K562 (cell line): ENCODE measurements around the gene CCNL1. TPM values are rescaled to one million over a fixed set of nuclear protein-coding genes. Genes with fewer than 3 reads are reported as not detected.

Experiments used
- ATAC-seq: fragments of 200-7000 bp; cut with Tn5 transposase; 3 replicates; pipeline ENCODE4 v1.9.1; 2020; ENCODE audit warnings: moderate library complexity
- BruUV-seq: library from RNA; stranded (reverse); fragments of 400-500 nt; replicated peaks from 2 replicates; lab custom pipeline; 2021; lab: Mats Ljungman, UMichigan
- CTCF ChIA-PET: fragments of 300-600 bp; formaldehyde crosslinking; extraction: SDS; loops from one replicate; lab custom pipeline; 2021; ENCODE audit warnings: low intra/inter-chr PET ratio; lab: Yijun Ruan, JAX
- POLR2A ChIA-PET: fragments of 300-600, 350-650 bp; sonication (Branson Sonifier 250); formaldehyde crosslinking; extraction: SDS; loops from one replicate; lab custom pipeline; 2021; ENCODE audit warnings: antibody characterized with exemption, inconsistent platforms; lab: Yijun Ruan, JAX
- DNase-seq, 4 experiments: peaks; one replicate each; pipeline versions ENCODE4 v3.0.0 to v3.0.0-alpha.2; 2011 to 2018; ENCODE audit warnings: low spot score in 3 of 4, mixed read lengths in 3 of 4; ENCODE audit errors: extremely low read depth in 1 of 4
- FAIRE-seq: peaks from 2 replicates; lab custom pipeline; 2011; peaks lifted over from hg19 to GRCh38; lab: Jason Lieb, UNC
- H2AFZ ChIP-seq: 2 replicates; pipeline ENCODE4 v1.6.0; 2011; ENCODE audit warnings: low read depth, low read length, control low read depth, inconsistent platforms
- H3K27ac ChIP-seq: fragments of 200-600 bp; 3 replicates; pipeline ENCODE4 v1.8.0; 2011; ENCODE audit warnings: low read depth, mild to moderate bottlenecking, control low read depth, inconsistent platforms, low read length, moderate library complexity, mixed read lengths; ENCODE audit errors: extremely low read depth
- H3K27me3 ChIP-seq, 2 experiments: fragments of 300-600 bp in 1 of 2; 2 replicates in 1 of 2; 3 replicates in 1 of 2; pipeline versions ENCODE4 v1.6.0 to v1.8.0; 2011; ENCODE audit warnings: inconsistent platforms in 2 of 2, low read length in 2 of 2, mild to moderate bottlenecking in 1 of 2, mixed read lengths in 1 of 2, moderate library complexity in 1 of 2; ENCODE audit not compliant: control insufficient read depth in 2 of 2, insufficient read depth in 2 of 2
- H3K36me3 ChIP-seq: fragments of 300-600 bp; 3 replicates; pipeline ENCODE4 v1.8.0; 2011; ENCODE audit warnings: mild to moderate bottlenecking, low read length, inconsistent platforms; ENCODE audit not compliant: control insufficient read depth, insufficient read depth
- H3K4me1 ChIP-seq, 2 experiments: fragments of 200-600 bp in 1 of 2; replicated peaks in 1 of 2; 2 replicates in 1 of 2; 3 replicates in 1 of 2; pipeline versions ENCODE4 v1.5.1 to v1.8.0; 2011; ENCODE audit warnings: inconsistent platforms in 2 of 2, low read length in 2 of 2, mild to moderate bottlenecking in 1 of 2, mixed read lengths in 1 of 2, moderate library complexity in 1 of 2; ENCODE audit not compliant: control insufficient read depth in 2 of 2, insufficient read depth in 2 of 2
- H3K4me2 ChIP-seq: 2 replicates; pipeline ENCODE4 v1.6.1; 2011; ENCODE audit warnings: low read length, control low read depth, inconsistent platforms, mixed read lengths; ENCODE audit not compliant: insufficient read depth
- H3K4me3 ChIP-seq: fragments of 200-600 bp; sonication (generic), shearing (Covaris generic); 2 replicates; pipeline ENCODE4 v1.5.1; 2016; ENCODE audit warnings: control low read depth, inconsistent platforms
- H3K79me2 ChIP-seq: fragments of 200-600 bp; 3 replicates; pipeline ENCODE4 v1.8.0; 2011; ENCODE audit warnings: low read length, inconsistent platforms; ENCODE audit not compliant: control insufficient read depth, insufficient read depth
- H3K9ac ChIP-seq, 2 experiments: 2 replicates each; pipeline versions ENCODE4 v1.6.0 to v1.6.1; 2011; ENCODE audit warnings: low read depth in 2 of 2, low read length in 2 of 2, control low read depth in 1 of 2, inconsistent platforms in 1 of 2, mild to moderate bottlenecking in 1 of 2, mixed read lengths in 1 of 2; ENCODE audit not compliant: insufficient read depth in 1 of 2
- H3K9me1 ChIP-seq: one replicate; pipeline ENCODE4 v1.6.0; 2011; ENCODE audit warnings: inconsistent platforms, mild to moderate bottlenecking, low read length, moderate library complexity; ENCODE audit not compliant: control insufficient read depth, insufficient read depth
- H3K9me3 ChIP-seq: replicated peaks from 2 replicates; pipeline ENCODE4 v1.5.1; 2011; ENCODE audit warnings: low read depth, low read length, inconsistent platforms; ENCODE audit not compliant: control insufficient read depth, insufficient read depth
- H4K20me1 ChIP-seq: replicated peaks from 2 replicates; pipeline ENCODE4 v1.6.1; 2011; ENCODE audit warnings: low read length, inconsistent platforms, mixed read lengths; ENCODE audit not compliant: control insufficient read depth, insufficient read depth
- ZNF778 ChIP-seq: fragments of 450-650 bp; formaldehyde crosslinking; IDR thresholded peaks from 2 replicates; pipeline ENCODE4 v1.4.0; 2020; ENCODE audit warnings: mild to moderate bottlenecking, moderate library complexity
- WGBS: fragments of 100-300 bp; shearing (Covaris generic); methylation state at CpG from one replicate; pipeline ENCODE4 v1.1.6; 2016; ENCODE audit warnings: low coverage, mixed read lengths; ENCODE audit not compliant: insufficient coverage; ENCODE audit errors: missing lambda C conversion rate; 5-methylcytosine and 5-hydroxymethylcytosine counted together
- in situ Hi-C: fragments of 300-500 bp; cut with MboI; formaldehyde crosslinking; loops from 4 replicates; pipeline ENCODE4 v1.15.0; 2018; ENCODE audit warnings: inconsistent platforms, mixed read lengths
- intact Hi-C: fragments of 100-400 bp; cut with micrococcal nuclease; formaldehyde crosslinking; loops from 2 replicates; pipeline ENCODE4 v1.14.2; 2022
- polyA plus RNA-seq, 8 experiments: library from polyadenylated mRNA; depleted of rRNA in 4 of 8; stranded (reverse) in 5 of 8; unstranded in 3 of 8; fragments of >200 nt; fragmentation: Nextera tagmentation in 2 of 8; fragmentation: Illumina TruSeq in 1 of 8; extraction: Ambion mirVana in 2 of 8; extraction: Trizol in 1 of 8; gene quantifications; 2 replicates each; pipeline versions ENCODE4 v1.2.1 to v1.2.3, GENCODE V29; 2011 to 2014; ENCODE audit warnings: inconsistent platforms in 1 of 8, missing spikeins in 1 of 8
- total RNA-seq, 7 experiments: library from RNA; depleted of rRNA in 6 of 7; stranded (reverse); fragments of >200 nt in 6 of 7; fragmentation: Illumina TruSeq in 2 of 7; extraction: Trizol in 2 of 7; gene quantifications; 2 replicates each; pipeline versions ENCODE4 v1.2.1 to v1.2.3, GENCODE V29; 2011 to 2021; ENCODE audit warnings: low replicate concordance in 1 of 7
- TF ChIP-seq, protein P1 (sequence below), 2 experiments: fragments of 450-650 bp in 1 of 2; sonication (generic) in 1 of 2; formaldehyde crosslinking in 1 of 2; IDR thresholded peaks; 2 replicates each; pipeline versions ENCODE4 v1.7.1 to v1.9.0; 2016 to 2022; ENCODE audit warnings: inconsistent platforms in 1 of 2, mild to moderate bottlenecking in 1 of 2, missing genetic modification reagents in 1 of 2

CCNL1 gene
- total and polyA plus RNA-seq, 9 of the 15 experiments (the other 6 are each of a cell fraction or from before 2014, with no cell fraction given): 16.1 to 186 (median 132) TPM

DNA sequence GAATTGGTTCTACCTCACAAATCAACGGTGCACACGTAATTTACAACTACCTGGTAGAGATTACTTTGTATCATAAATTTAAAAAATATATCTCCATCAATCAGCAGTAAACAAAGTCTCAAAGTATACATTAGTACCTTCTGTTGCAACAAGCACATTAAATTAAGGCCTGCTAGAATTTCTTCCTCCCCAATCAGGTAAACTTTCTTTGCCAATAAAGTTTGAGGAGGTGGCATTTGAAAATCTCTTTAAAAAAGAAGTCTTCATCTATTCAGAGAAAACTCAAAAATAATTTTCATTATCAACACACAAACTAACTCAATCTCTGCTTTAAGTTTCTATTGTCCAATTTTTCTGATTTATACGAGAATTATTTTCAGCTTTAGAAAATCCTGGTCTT, 4.4 kb downstream of the CCNL1 start:
- TF ChIP-seq, protein P1, sequence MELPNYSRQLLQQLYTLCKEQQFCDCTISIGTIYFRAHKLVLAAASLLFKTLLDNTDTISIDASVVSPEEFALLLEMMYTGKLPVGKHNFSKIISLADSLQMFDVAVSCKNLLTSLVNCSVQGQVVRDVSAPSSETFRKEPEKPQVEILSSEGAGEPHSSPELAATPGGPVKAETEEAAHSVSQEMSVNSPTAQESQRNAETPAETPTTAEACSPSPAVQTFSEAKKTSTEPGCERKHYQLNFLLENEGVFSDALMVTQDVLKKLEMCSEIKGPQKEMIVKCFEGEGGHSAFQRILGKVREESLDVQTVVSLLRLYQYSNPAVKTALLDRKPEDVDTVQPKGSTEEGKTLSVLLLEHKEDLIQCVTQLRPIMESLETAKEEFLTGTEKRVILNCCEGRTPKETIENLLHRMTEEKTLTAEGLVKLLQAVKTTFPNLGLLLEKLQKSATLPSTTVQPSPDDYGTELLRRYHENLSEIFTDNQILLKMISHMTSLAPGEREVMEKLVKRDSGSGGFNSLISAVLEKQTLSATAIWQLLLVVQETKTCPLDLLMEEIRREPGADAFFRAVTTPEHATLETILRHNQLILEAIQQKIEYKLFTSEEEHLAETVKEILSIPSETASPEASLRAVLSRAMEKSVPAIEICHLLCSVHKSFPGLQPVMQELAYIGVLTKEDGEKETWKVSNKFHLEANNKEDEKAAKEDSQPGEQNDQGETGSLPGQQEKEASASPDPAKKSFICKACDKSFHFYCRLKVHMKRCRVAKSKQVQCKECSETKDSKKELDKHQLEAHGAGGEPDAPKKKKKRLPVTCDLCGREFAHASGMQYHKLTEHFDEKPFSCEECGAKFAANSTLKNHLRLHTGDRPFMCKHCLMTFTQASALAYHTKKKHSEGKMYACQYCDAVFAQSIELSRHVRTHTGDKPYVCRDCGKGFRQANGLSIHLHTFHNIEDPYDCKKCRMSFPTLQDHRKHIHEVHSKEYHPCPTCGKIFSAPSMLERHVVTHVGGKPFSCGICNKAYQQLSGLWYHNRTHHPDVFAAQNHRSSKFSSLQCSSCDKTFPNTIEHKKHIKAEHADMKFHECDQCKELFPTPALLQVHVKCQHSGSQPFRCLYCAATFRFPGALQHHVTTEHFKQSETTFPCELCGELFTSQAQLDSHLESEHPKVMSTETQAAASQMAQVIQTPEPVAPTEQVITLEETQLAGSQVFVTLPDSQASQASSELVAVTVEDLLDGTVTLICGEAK (IDR thresholded peaks at IDR 0.05): peak; percentile 60; the same call in 1 of the 2 replicates
- TF ChIP-seq, protein P1 (CRISPR knock-in tag; IDR thresholded peaks at IDR 0.05): no peak
- no peak for TF ChIP-seq ZNF778 (CRISPR knock-in tag)
- peak overlapping the region; percentile 9; the same call in 1 of the 2 replicates for H3K4me2 ChIP-seq

More for the DNA sequence above, 4.4 kb downstream of the CCNL1 start:
- Histone ChIP-seq H3K79me2 (peaks cover 94% of the 10 kb centered on the region), H3K9me1 (no peaks in the 10 kb centered on the region), H3K9ac (no peak overlapping the region; a peak in 1 of 4 replicates), H3K9me3 (no peaks in the 10 kb centered on the region), H3K27me3 (no peaks in the 10 kb centered on the region), H3K27ac (no peak overlapping the region), H3K4me1 (peaks cover 5 to 12% of the 10 kb centered on the region in 2 experiments), H3K4me3 (no peak overlapping the region), H3K36me3 (peaks cover 87% of the 10 kb centered on the region), H2AFZ (no peak overlapping the region), H4K20me1 (peaks cover 33% of the 10 kb centered on the region)
- no TSS peak for BruUV-seq
- ChIA-PET CTCF (no interaction called here), POLR2A (interaction anchor here (1.6 to 3.8 kb wide), 3 partner anchors 11 to 19 kb away, joined by 4 to 38 read pairs (median 26); no protein-coding TSS in a partner anchor)
- no peak for DNase-seq
- no peak for FAIRE-seq
- in situ Hi-C loops (no loop called here), intact Hi-C loops (no loop called here)
- ATAC-seq: no peak
- WGBS: 19% methylated on average over 3 of the region's 3 CpGs
